HG03469 (cell line): ENCODE data around the gene USP37.
A peak's percentile ranks its signal among the peaks of the same experiment; 100 is the strongest.

ENCODE experiments used
- ATAC-seq: cut with Tn5 transposase; IDR thresholded peaks from one replicate; pipeline ENCODE4 v1.9.1; 2021; ENCODE audit warnings: mild to moderate bottlenecking, moderate library complexity, moderate number of reproducible peaks; ENCODE audit not compliant: unreplicated experiment

The USP37 gene

DNA sequence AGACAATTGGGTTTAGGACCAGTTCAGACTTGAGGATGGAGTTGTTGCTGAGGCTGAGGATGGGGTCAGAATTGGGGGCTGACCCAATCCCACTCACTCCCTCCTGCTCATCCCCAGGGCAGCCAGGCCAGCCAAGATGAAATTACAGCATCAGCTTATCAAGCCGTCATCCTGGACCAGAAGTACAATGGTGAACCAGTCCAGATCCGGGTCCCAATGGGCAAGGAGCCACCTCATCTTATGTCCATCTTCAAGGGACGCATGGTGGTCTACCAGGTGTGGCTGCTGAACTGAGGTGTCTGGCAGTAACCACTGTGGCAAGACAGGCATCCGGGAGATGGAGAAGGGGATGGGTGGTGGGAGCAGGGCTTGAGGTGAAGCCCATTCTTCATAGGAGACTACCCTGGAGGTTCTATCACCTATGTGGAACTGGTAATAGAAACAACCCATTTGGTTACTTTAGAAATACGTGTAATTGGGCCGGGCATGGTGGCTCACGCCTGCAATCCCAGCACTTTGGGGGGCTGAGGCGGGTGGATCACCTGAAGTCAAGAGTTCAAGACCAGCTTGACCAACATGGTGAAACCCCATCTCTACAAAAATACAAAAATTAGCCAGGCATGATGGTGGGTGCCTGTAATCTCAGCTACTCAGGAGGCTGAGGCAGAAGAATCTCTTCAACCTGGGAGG, 135.3 kb downstream of the USP37 start:
- ATAC-seq = no peak

DNA sequence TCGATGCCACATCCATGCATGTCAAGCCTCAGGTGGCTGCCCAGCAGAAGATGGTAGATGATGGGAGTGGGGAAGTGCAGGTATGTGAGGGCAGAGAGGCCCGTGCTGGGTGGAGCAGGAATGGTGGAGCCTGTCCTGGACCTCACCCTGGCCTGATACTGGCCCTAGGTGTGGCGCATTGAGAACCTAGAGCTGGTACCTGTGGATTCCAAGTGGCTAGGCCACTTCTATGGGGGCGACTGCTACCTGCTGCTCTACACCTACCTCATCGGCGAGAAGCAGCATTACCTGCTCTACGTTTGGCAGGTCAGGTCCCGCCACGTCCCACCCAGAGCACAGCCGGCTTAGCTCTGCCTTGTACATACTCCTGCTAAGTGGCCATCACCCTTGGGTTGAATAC, 136.3 kb downstream of the USP37 start:
- ATAC-seq = no peak

DNA sequence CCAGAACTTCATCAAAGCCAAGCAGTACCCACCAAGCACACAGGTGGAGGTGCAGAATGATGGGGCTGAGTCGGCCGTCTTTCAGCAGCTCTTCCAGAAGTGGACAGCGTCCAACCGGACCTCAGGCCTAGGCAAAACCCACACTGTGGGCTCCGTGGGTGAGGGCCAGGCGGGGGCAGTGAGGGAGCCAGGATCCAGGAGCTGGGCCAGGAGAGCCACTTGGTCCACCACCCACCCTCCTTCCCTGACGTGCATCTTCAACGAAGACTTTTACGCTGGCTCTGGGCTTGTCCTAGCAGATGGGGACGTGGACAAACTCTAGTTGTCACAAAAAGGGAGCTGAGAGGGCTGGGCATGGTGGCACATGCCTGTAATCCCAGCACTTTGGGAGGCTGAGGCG, 137.4 kb downstream of the USP37 start:
- ATAC-seq = no peak

DNA sequence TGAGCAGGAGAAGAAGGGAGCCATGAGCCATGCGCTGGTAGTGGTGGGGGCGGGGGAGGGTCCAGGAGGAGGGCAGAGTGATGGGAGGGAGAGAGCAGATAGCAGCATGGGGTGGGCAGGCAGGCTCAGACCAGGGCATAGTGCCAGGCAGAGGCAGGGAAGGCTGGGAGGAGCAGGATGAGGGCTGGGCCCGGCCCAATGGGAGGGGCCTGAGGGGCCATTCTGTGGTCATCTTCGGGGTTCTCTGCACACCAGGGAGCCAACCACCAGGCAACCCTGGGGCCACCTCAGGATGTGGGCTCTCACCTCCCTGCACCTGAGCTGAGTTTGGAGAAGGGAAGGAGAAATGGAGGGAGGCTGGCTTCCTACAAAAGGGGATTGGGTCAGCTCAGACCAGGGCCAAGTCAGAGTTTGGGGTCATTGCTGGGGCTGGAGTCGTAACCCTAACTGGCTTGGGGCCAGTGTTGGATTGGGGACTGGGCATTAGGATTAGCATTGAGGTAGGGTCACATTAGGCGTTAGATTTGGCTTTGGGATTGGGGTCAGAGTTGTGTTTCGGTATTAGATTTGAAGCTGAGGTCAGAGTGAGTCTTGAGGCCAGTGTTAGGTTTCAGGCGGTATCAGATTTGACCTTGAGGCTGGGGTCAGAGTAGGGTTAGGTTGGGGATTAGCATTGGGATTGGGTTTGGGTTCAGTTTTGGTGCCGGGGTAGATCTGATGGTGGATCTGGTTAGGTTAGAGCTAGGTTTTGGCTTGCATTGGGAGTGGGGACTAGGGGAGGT, 138.0 kb downstream of the USP37 start:
- no peak for ATAC-seq

DNA sequence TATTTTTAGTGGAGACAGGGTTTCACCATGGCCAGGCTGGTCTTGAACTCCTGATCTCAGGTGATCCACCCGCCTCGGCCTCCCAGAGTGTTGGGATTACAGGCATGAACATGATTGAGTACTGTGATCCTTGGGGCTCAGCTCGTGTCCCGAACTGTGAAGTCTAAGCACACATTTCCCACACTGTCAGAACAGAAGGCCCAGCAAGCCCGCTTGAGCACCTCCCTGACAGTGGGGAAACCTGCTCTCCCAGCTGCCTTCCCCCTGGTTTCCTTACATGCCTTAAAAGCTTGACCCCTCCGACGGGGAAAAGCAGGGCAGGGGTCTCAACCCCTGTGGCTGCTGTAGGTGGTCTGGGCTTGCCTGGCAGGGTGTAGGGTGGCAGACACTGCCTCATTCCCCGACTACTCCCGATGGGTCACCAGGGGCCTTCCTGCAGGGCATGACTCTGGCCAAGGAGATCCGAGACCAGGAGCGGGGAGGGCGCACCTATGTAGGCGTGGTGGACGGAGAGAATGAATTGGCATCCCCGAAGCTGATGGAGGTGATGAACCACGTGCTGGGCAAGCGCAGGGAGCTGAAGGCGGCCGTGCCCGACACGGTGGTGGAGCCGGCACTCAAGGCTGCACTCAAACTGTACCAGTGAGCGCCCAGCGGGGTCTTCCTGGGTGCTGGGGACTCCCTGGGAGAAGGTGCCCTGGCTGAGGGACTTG, 139.1 kb downstream of the USP37 start:
- ATAC-seq = no peak

DNA sequence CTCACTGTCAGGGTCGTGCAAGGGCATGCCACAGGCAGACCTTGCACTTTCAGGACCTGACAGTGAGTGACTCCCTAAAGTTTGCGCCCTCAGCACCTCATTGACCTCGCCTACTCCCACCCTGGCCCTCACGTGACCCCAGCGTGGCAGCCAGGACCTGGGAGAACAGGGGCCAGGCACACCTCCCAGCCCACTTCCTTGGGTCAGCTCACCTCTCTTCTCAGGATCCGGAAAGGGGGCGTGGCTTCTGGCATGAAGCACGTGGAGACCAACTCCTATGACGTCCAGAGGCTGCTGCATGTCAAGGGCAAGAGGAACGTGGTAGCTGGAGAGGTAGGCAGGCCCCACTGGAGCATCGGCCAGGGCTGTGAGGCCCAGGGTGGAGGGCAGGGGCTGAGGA, 140.4 kb downstream of the USP37 start:
- ATAC-seq = no peak

DNA sequence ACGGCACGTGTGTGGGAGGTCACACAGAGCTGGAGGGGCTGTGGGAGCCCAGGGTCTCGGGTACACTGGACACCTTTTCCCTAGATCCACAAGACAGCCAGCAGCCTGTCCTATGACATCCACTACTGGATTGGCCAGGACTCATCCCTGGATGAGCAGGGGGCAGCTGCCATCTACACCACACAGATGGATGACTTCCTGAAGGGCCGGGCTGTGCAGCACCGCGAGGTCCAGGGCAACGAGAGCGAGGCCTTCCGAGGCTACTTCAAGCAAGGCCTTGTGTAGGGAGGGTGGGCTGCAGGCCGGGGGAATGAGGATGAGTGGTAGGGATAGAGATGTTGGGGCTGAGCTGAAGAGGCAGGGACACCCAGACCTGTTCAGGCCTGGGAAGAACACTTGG, 142.6 kb downstream of the USP37 start:
- ATAC-seq = no peak

DNA sequence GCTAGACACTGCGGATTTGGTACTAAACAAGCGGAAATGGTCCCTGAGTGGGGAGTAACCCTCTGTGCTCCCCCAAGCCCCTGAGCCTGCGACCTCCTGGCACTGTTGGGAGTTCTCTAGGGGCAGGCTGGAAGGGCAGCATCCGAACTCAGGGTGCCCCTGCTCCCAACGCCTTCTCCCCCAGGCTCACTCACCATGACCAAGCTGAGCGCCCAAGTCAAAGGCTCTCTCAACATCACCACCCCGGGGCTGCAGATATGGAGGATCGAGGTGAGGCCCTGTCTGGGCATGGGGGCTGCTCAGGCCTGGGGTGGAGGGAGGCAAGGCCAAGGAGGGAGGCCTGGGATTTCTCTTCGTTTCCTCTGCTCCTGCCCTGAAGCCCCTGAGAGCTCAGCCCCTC, 144.6 kb downstream of the USP37 start:
- ATAC-seq = no peak

DNA sequence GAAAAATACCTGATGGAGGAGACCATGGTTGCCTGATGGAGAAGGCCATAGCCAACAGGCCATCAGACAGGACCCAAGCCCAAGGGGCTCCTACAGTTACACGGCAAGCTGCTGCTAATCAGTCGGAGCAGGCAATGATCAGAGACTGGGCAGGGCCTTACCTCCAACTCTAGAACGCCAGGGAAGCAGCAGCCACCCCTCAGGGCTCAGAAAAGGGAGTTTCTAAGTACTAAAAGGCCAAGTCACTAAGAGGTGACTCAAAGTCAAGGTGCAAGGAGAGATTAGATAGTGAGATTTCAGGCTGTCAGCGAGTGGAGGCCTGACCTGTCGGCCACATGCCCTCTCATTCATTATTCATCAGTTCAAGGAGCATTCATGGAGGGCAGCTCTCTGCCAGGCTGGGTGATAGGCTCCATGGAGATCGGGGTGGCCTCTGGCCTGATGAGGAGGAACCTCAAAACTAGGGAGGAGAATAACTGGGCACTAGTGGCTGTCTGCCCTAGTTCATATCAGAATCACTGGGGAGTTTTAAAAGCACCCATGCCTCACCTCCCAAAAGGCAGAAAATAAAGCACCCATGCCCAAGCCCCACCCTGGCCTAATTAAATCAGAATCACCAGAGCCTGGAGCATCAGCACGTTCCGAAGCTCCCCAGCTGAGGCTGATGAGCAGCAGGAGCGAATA, 145.6 kb downstream of the USP37 start:
- ATAC-seq = no peak

DNA sequence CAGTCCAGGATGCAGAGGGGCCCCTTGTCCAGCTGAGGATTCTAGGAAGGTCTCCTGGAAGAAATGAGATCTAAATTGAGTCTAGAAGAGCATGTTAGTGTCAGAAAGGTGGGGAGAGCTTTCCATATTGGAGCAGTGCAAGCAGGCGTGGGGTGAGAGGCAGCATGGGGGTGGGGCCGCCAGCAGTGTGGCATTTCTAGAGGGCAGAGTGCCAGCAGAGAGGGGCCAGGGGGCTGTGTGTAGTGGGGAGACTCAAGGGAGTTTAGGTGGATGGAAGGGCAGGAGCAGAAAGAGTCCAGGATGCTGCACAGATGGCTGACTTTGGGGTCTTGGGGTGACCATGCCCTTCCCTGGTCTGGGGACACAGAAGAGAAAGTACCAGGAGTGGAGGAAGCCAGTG, 147.1 kb downstream of the USP37 start:
- ATAC-seq = no peak

DNA sequence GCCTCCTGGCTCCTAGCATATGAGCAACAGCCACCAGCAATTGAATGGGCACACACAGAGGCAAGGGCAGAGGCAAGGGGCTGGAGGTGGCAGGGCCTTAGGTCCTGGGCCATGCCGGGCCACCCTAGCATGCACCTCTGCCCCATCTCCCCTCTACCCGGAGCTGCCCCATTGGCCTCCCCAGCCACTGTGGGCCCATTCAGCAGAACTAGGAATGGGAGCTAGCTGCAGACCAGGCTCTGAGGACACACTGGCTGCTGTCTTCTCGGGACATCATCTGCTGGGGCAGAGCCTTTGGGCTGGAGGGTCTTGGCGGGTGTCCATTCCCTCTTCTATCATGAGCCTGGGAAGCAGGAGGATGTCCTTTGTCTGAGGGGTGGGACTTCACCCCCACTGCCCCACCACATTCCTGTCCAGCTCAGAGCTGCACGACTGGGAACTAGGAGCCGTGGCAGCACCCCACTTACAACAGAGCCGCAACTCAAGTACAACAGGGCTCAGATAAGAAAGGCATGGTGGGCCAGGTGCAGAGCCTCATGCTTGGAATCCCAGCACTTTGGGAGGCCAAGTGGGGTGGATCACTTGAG, 148.4 kb downstream of the USP37 start:
- no peak for ATAC-seq

DNA sequence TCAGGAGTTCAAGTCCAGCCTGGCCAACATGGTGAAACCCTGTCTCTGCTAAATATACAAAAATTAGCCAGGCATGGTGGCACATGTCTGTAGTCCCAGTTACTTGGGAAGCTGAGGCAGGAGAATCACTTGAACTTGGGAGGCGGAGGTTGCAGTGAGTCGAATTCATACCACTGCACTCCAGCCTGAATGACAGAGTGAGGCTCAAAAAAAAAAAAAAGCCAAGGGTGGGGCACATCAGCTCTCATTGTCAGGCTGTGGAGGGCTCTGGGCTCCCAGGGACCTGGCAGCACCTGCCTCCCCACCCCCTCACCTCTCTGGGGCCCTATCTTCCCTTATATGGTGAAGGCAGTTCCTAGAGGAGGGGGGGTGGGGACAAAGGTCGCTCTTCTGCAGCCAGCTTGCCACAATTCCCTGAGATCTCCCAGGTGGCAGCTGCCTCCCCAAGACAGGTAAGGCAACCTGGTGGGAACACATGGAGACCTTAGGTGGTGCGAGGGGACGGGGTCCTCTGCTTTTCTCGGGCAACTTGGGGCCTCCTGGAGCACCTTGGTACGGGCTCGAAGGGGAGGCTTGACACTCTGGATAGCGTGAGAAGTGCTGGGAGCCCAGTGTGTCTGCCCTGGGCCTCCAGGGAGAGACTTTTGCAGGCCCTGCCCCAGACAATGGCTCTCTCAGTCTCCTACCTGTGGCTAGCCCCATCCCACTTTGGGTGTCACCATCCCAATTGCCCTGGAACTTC, 149.3 kb downstream of the USP37 start, which contains the start of gene VIL1:
Gene VIL1 (plus strand): TSS at position 407 of the 742 bp plus-strand sequence. CDS start 4,656 bp downstream, outside the sequence.
- ATAC-seq = no peak

DNA sequence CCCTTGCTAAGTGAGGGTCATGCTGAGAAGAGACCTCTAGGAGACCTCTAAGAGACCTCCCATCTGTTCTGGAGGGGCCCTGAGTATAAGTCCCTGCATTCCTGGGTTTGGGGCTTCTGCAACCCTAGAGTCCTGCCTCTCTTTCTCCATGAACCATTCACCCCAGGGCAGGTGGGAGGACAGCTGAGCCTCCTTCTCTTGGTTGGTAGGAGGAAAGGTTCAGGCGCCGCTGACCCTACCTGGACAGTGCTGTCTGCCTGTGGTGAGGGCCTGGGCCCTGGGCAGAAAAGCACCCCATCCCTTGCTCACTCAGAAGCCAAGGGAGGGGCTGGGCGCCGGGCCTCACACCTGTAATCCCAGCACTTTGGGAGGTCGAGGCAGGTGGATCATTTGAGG, 149.8 kb downstream of the USP37 start:
- ATAC-seq = no peak

DNA sequence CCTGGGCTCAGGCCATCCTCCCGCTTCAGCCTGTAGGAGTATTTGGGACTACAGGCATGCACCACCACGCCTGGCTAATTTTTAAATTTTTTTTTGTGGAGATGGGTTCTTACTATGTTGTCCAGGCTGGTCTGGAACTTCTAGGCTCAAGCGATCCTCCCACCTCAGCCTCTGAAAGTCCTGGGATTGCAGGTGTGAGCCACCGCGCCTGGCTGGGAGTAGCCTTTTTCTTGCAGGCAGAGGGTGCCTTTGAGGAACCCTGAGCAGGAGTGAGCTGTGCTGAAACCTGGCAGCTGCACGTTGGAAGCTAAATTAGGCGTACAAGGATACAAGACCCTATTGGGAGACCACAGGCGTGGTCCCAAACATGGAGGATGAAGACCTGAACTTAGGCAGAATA, 160.4 kb downstream of the USP37 start:
- no peak for ATAC-seq

DNA sequence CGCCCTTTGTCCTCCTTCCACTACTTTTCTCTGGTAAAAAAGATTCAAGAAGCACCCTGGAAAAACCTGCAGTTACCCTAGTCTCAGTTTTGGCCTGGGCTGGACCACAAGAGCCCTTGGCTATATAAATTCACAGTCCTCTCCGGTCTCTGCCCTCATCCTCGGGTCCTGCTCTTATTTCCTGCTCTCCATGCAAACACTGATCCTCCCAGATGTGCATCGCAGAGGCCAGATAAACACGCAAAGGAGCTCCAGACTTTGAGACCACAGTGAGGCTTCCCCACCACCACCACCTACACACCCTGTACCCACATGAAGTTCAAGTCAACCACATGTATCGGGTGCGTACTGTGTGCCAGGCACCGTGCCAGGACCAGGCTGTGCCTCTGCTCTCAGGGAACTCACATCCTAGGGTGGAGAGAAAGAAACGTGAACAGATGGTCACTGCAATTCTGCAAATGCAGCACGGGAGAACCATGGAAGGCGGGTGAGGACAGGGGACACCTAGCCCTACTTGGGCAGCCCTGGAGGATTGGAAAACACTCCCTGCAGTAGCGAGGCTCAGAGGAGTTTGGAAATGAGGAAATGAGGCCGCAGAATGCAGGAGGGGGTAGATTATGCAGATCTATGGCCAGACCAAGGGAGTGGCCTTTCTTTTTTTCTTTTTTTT, 161.1 kb downstream of the USP37 start:
- ATAC-seq = no peak

DNA sequence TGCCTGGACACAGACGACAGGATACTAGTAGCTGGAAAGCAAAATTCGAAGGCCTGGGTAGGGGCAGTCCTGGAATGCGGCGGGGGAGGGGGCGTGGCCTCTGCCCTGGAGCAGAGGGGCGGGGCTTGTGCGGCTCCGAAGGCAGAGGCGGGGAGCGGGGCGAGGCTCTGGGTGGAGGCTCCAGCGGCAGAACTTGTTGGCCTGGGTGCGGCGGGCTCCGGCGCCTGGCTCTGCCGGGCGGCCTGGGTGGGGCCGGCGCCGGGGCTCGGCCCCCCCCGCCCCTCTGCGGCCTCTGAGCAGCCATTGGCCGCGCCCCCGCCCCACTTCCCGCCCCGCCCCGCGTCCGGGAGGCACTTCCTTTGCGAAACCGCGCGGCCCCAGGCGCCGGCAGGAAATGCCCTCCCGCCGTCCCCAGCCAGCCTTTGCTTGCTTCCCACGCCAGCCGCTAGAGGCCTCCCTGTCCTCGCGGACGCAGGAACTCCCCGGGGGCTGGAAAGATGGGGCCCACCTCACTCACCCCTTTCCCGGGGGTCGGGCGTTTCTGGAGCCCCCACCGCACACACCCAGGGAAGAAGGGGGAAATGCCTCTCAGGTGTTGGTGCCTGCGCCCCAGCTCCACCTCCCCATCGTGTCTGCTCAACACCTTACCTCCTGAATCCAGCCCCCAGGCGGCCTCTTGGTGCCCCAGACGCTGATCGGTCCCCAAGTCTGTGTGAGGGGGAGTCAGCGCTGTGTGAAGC, 161.8 kb downstream of the USP37 start:
- peak; percentile 62 for ATAC-seq

DNA sequence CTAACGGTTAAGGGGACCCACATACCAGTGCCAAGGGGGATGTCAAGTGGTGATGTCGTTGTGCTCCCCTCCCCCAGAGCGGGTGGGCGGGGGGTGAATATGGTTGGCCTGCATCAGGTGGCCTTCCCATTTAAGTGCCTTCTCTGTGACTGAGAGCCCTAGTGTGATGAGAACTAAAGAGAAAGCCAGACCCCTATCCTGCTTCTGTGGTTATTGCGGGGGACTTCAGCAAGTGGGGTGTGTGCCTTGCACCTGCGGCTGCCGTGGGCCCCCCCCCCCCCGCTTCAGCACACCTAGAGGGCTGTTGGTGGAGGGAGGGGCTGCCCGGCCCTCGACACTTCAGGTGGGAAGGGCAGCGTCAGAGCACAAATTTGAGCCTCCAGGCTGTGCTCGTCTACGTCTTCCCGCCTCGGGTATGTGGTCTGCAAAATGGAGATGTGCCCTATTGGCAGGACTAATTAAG, 162.4 kb downstream of the USP37 start:
- ATAC-seq = peak; percentile 4

DNA sequence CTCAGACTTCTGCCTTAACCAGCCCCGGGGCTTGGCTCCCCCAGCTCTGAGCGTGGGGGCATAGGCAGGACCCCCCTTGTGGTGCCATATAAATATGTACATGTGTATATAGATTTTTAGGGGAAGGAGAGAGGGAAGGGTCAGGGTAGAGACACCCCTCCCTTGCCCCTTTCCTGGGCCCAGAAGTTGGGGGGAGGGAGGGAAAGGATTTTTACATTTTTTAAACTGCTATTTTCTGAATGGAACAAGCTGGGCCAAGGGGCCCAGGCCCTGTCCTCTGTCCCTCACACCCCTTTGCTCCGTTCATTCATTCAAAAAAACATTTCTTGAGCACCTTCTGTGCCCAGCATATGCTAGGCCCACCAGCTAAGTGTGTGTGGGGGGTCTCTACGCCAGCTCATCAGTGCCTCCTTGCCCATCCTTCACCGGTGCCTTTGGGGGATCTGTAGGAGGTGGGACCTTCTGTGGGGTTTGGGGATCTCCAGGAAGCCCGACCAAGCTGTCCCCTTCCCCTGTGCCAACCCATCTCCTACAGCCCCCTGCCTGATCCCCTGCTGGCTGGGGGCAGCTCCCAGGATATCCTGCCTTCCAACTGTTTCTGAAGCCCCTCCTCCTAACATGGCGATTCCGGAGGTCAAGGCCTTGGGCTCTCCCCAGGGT, 162.9 kb downstream of the USP37 start:
- ATAC-seq = no peak
